Neutrophil (primary cell): ENCODE results near the gene ATG101.

Experiments
- H3K27ac ChIP-seq: fragments of 200-600 bp; sonication (generic); 2 replicates; pipeline ENCODE4 v1.5.1; 2016; ENCODE audit warnings: mild to moderate bottlenecking, moderate library complexity
- H3K27me3 ChIP-seq: fragments of 200-600 bp; sonication (generic); 2 replicates; pipeline ENCODE4 v1.6.0; 2016; ENCODE audit warnings: mild to moderate bottlenecking
- H3K36me3 ChIP-seq: fragments of 200-600 bp; sonication (generic); 2 replicates; pipeline ENCODE4 v1.5.1; 2017
- H3K4me1 ChIP-seq, 2 experiments: fragments of 200-600 bp in 1 of 2; sonication (generic) in 1 of 2; 1 replicate in 1 of 2; 2 replicates in 1 of 2; pipeline versions ENCODE4 v1.5.1 to v1.6.1; 2013 to 2016; ENCODE audit warnings: low read depth in 1 of 2, low read length in 1 of 2, mild to moderate bottlenecking in 1 of 2, moderate library complexity in 1 of 2; ENCODE audit not compliant: control insufficient read depth in 1 of 2, insufficient read depth in 1 of 2
- H3K4me3 ChIP-seq, 2 experiments: fragments of 200-600 bp in 1 of 2; sonication (generic) in 1 of 2; 1 replicate in 1 of 2; 2 replicates in 1 of 2; pipeline ENCODE4 v1.5.1; 2013 to 2016; ENCODE audit warnings: low read depth in 1 of 2, low read length in 1 of 2, mild to moderate bottlenecking in 1 of 2, moderate library complexity in 1 of 2
- H3K9me3 ChIP-seq: fragments of 200-600 bp; sonication (generic); 2 replicates; pipeline ENCODE4 v1.5.1; 2016
- TF ChIP-seq, protein P1 (sequence below): fragments of 200-600 bp; sonication (generic); IDR thresholded peaks from 2 replicates; pipeline ENCODE4 v1.5.1; 2016; ENCODE audit warnings: antibody characterized with exemption

ATG101 gene

GRCh38 chr12:52036587-52037171, 33.1 kb upstream of the ATG101 start:
- TF ChIP-seq, protein P1, sequence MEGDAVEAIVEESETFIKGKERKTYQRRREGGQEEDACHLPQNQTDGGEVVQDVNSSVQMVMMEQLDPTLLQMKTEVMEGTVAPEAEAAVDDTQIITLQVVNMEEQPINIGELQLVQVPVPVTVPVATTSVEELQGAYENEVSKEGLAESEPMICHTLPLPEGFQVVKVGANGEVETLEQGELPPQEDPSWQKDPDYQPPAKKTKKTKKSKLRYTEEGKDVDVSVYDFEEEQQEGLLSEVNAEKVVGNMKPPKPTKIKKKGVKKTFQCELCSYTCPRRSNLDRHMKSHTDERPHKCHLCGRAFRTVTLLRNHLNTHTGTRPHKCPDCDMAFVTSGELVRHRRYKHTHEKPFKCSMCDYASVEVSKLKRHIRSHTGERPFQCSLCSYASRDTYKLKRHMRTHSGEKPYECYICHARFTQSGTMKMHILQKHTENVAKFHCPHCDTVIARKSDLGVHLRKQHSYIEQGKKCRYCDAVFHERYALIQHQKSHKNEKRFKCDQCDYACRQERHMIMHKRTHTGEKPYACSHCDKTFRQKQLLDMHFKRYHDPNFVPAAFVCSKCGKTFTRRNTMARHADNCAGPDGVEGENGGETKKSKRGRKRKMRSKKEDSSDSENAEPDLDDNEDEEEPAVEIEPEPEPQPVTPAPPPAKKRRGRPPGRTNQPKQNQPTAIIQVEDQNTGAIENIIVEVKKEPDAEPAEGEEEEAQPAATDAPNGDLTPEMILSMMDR = no peak
- Histone ChIP-seq H3K9me3 (no peaks in the 10 kb centered on the region), H3K4me1 (peaks cover 22 to 25% of the 10 kb centered on the region in 2 experiments), H3K36me3 (no peaks in the 10 kb centered on the region), H3K27ac (no peak overlapping the region), H3K27me3 (peaks cover 85% of the 10 kb centered on the region), H3K4me3 (peak overlapping the region; percentile 37 to 49)

DNA sequence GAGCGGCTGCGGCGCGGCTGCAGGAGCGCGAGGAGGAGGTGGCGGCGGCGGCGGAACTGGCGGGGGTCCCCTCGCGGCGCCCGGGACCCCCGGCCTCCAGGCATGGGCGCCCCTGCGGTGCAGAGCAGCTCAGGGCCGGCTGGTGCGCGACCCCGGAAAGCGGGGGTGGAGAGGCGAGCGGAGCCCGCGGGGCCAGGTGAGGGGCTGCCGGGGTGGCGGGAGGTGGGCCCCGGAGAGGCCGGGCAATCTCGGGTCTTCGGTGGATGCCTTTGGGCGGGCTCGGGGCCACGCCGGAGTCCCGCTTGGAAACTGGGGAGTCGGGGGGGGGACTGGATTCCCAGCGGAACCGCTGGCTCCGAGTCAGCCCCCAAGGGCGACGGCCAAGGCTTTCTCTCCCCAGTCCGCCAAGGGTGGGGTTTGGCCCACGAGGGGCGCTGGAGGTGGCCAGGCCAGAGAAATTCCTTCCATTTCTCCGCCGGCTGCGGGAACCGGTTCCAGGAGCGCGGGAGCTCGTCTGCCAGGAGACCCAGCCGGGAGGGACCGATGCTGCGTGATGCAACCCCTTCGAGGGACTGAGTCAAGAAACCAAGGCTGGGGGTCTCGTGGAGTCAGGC, 32.4 kb upstream of the ATG101 start:
- Histone ChIP-seq H3K4me1 (peaks cover 21 to 25% of the 10 kb centered on the region in 2 experiments), H3K9me3 (no peaks in the 10 kb centered on the region), H3K36me3 (no peaks in the 10 kb centered on the region), H3K4me3 (peak overlapping the region; percentile 20 to 43), H3K27ac (no peak overlapping the region), H3K27me3 (peaks cover 79% of the 10 kb centered on the region)
- TF ChIP-seq, protein P1 = no peak

GRCh38 chr12:52038447-52038846, 31.3 kb upstream of the ATG101 start:
- Histone ChIP-seq H3K9me3 (no peaks in the 10 kb centered on the region), H3K27me3 (peaks cover 68% of the 10 kb centered on the region), H3K4me3 (no peak overlapping the region), H3K4me1 (peaks cover 12 to 14% of the 10 kb centered on the region in 2 experiments), H3K27ac (no peak overlapping the region), H3K36me3 (no peaks in the 10 kb centered on the region)
- TF ChIP-seq, protein P1 = no peak

- TF ChIP-seq, protein P1 = no peak
- Histone ChIP-seq H3K9me3 (no peaks in the 10 kb centered on the region), H3K4me3 (no peak overlapping the region), H3K4me1 (peaks cover 16 to 17% of the 10 kb centered on the region in 2 experiments), H3K27me3 (peaks cover 42% of the 10 kb centered on the region), H3K27ac (no peak overlapping the region), H3K36me3 (no peaks in the 10 kb centered on the region)
Measured at GRCh38 chr12:52041035-52041434, 28.7 kb upstream of the ATG101 start.

DNA sequence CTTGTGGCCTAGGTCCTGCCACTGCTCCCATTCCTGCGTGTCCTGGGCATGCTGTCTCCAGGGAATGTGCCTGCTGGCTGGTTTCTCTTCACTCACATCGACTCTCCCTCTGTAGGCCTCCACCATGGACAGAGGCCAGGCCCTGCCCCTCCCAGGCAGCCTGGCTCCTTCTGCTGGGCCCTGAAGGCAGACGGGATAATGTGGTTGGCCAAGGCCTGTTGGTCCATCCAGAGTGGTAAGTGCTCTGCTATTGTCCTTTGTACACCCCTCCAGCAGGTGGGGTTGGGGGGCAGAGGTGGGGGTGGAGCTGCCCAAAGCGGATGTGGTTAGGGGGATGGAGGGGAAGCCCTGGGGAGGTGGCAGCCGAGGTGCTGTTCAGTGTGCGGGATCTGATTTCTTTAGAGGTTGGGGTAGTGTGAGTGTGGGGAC, 28.1 kb upstream of the ATG101 start:
- TF ChIP-seq, protein P1 = no peak
- H3K4me1 ChIP-seq = peaks cover 13 to 16% of the 10 kb centered on the region in 2 experiments
- no peaks in the 10 kb centered on the region for H3K36me3 ChIP-seq
- no peaks in the 10 kb centered on the region for H3K9me3 ChIP-seq
- H3K27me3 ChIP-seq = peaks cover 35% of the 10 kb centered on the region
- H3K4me3 ChIP-seq = no peak overlapping the region
- H3K27ac ChIP-seq = no peak overlapping the region
